Colonic mucosa (tissue), 4 donors: Measurements from ENCODE around the gene CYSTM1. TPM values are rescaled to one million over a fixed set of nuclear protein-coding genes. Genes with fewer than 3 reads are reported as not detected.

Experiments used
- DNase-seq: peaks from one replicate; pipeline ENCODE4 v3.0.0-alpha.2; 2020
- H3K27ac ChIP-seq: fragments of 200-600 bp; one replicate; pipeline ENCODE4 v1.8.0; 2021
- H3K27me3 ChIP-seq: fragments of 200-600 bp; one replicate; pipeline ENCODE4 v1.8.0; 2021
- H3K36me3 ChIP-seq: fragments of 200-600 bp; one replicate; pipeline ENCODE4 v1.8.0; 2021
- H3K4me1 ChIP-seq: fragments of 200-600 bp; one replicate; pipeline ENCODE4 v1.8.0; 2021; ENCODE audit warnings: mild to moderate bottlenecking
- H3K4me3 ChIP-seq: fragments of 200-600 bp; one replicate; pipeline ENCODE4 v1.8.0; 2021
- H3K9ac ChIP-seq, 2 donors: one replicate each; pipeline ENCODE4 v1.7.0; 2013; ENCODE audit warnings: control low read depth in 2 of 2, low read depth in 2 of 2, low read length in 2 of 2
- H3K9me3 ChIP-seq: fragments of 200-600 bp; one replicate; pipeline ENCODE4 v1.8.0; 2021
- CTCF ChIP-seq: fragments of 200-600 bp; IDR thresholded peaks from one replicate; pipeline ENCODE4 v1.8.0; 2022; ENCODE audit warnings: antibody characterized with exemption, mild to moderate bottlenecking
- intact Hi-C: fragments of 100-400 bp; cut with DNase I; formaldehyde crosslinking; loops from one replicate; pipeline ENCODE4 v1.14.1; 2022
- total RNA-seq, 2 donors: library from RNA; stranded (reverse); fragmentation: NEBNext Ultra II Directional in 1 of 2; extraction: Animal tissue kit (Norgen Biotek cat#: 25700) in 1 of 2; gene quantifications; one replicate each; pipeline ENCODE4 v1.2.1, GENCODE V29; 2021
- donor health status: healthy.
- donor health status: DM: no; HTN: no; CAD: no.
- donor health status: DM: no; HTN: no; CAD: no.

Gene CYSTM1
- total RNA-seq, 2 donors from 2014 or later, result 205 TPM

GRCh38 chr5:140140435-140140834 is 34.6 kb upstream of the CYSTM1 start:
- Histone ChIP-seq H3K9me3 (no peaks in the 10 kb centered on the region), H3K4me3 (no peak overlapping the region), H3K27me3 (no peaks in the 10 kb centered on the region), H3K9ac (no peak overlapping the region), H3K36me3 (no peaks in the 10 kb centered on the region), H3K4me1 (peaks cover 3% of the 10 kb centered on the region), H3K27ac (no peak overlapping the region)
- intact Hi-C loops, result no loop called here
- no peak for DNase-seq
- no peak for TF ChIP-seq CTCF

GRCh38 chr5:140141241-140141640 is 33.7 kb upstream of the CYSTM1 start:
- TF ChIP-seq CTCF, result no peak
- Histone ChIP-seq H3K9ac (no peak overlapping the region), H3K36me3 (no peaks in the 10 kb centered on the region), H3K27ac (no peak overlapping the region), H3K9me3 (no peaks in the 10 kb centered on the region), H3K4me1 (peaks cover 7% of the 10 kb centered on the region), H3K27me3 (no peaks in the 10 kb centered on the region), H3K4me3 (no peak overlapping the region)
- intact Hi-C loops, result no loop called here
- DNase-seq, result no peak

- DNase-seq, result no peak
- Histone ChIP-seq H3K36me3 (no peaks in the 10 kb centered on the region), H3K9me3 (no peaks in the 10 kb centered on the region), H3K9ac (no peak overlapping the region), H3K4me3 (no peak overlapping the region), H3K27ac (no peak overlapping the region), H3K27me3 (no peaks in the 10 kb centered on the region), H3K4me1 (peaks cover 7% of the 10 kb centered on the region)
- TF ChIP-seq CTCF, result no peak
- intact Hi-C loops, result no loop called here
These were observed 32.7 kb upstream of the CYSTM1 start for GRCh38 chr5:140142246-140142645.

- Histone ChIP-seq H3K9me3 (no peaks in the 10 kb centered on the region), H3K9ac (no peak overlapping the region), H3K27me3 (no peaks in the 10 kb centered on the region), H3K27ac (no peak overlapping the region), H3K4me1 (peaks cover 7% of the 10 kb centered on the region), H3K4me3 (no peak overlapping the region), H3K36me3 (no peaks in the 10 kb centered on the region)
- TF ChIP-seq CTCF, result no peak
- intact Hi-C loops, result no loop called here
- DNase-seq, result no peak
These were observed 32.1 kb upstream of the CYSTM1 start for GRCh38 chr5:140142856-140143255.

- no peak for TF ChIP-seq CTCF
- no peak for DNase-seq
- no peaks in the 10 kb centered on the region for H3K27me3 ChIP-seq
- intact Hi-C loops, result loop anchor here (2.0 kb wide), 1 partner anchor 71 kb away; no protein-coding TSS in a partner anchor
- H3K4me3 ChIP-seq, result no peak overlapping the region
- H3K9ac ChIP-seq, result no peak overlapping the region
- no peaks in the 10 kb centered on the region for H3K36me3 ChIP-seq
- no peaks in the 10 kb centered on the region for H3K9me3 ChIP-seq
- peaks cover 7% of the 10 kb centered on the region for H3K4me1 ChIP-seq
- H3K27ac ChIP-seq, result no peak overlapping the region
These were observed 31.3 kb upstream of the CYSTM1 start for GRCh38 chr5:140143521-140144258.
